Measurements from ENCODE around the gene PRXL2B. TPM values are rescaled to one million over a fixed set of nuclear protein-coding genes. Genes with fewer than 3 reads are reported as not detected.
"Not testable (repeated sequence)": the region's sequence is repeated elsewhere in the genome, so short reads cannot be mapped to it uniquely, and the experiment has no call there.

The PRXL2B gene
- total and polyA plus RNA-seq, 2 experiments from 2014 or later, result 25.5 to 44.0 TPM

GRCh38 chr1:2569060-2569459 lies 17.5 kb upstream of the PRXL2B start (continued):
- TF ChIP-seq ZNF331 (CRISPR knock-in tag; IDR thresholded peaks at IDR 0.05; ENCODE audit: low read depth) (no peak), STAT1 (IDR thresholded peaks at IDR 0.05; ENCODE audit: unreplicated experiment) (no peak), CTCF (conservative IDR thresholded peaks at IDR 0.05; ENCODE audit: low read depth in 2 of 2) (no peak), POLR2AphosphoS5 (IDR thresholded peaks at IDR 0.05; ENCODE audit: low read depth) (no peak), ETS1 (IDR thresholded peaks at IDR 0.05) (no peak), JUNB (IDR thresholded peaks at IDR 0.05; ENCODE audit: unreplicated experiment) (no peak), ZNF114 (CRISPR knock-in tag; IDR thresholded peaks at IDR 0.05) (no peak), NANOG (IDR thresholded peaks at IDR 0.05; ENCODE audit: borderline replicate concordance) (no peak)

- not testable (repeated sequence) for H3K36me3 Mint-ChIP-seq (ENCODE audit: low read depth); H3K36me3 ChIP-seq (ENCODE audit: insufficient read depth); H3K4me1 ChIP-seq (ENCODE audit: insufficient read depth); H3K27ac ChIP-seq (ENCODE audit: low read depth); H3K27ac Mint-ChIP-seq; H3K79me2 ChIP-seq (replicated peaks; ENCODE audit: insufficient read depth); DNase-seq (ENCODE audit: low spot score); H3K4me3 Mint-ChIP-seq; H3K4me2 ChIP-seq; H3K27me3 ChIP-seq (ENCODE audit: insufficient read depth); H3K9me2 ChIP-seq (ENCODE audit: insufficient read depth); H3F3A ChIP-seq (replicated peaks; ENCODE audit: low read depth); H4K20me1 ChIP-seq (replicated peaks; ENCODE audit: insufficient read depth); H3K4me1 Mint-ChIP-seq; ATAC-seq; H2AFZ ChIP-seq; H3K4me3 ChIP-seq
- Mint-ChIP-seq H3K27me3 (ENCODE audit: insufficient read depth, low read depth, poor library complexity) (peaks cover 11% of the 10 kb centered on the region), H3K9me3 (peaks cover 13% of the 10 kb centered on the region)
These were observed 16.9 kb upstream of the PRXL2B start for GRCh38 chr1:2569703-2570102.

GRCh38 chr1:2570332-2570731 lies 16.2 kb upstream of the PRXL2B start:
- no peak overlapping the region for H3K4me3 Mint-ChIP-seq
- H4K20me1 ChIP-seq (replicated peaks; ENCODE audit: insufficient read depth), result no peaks in the 10 kb centered on the region
- H3K36me3 Mint-ChIP-seq (ENCODE audit: low read depth), result no peaks in the 10 kb centered on the region
- no peak overlapping the region for H3K27ac ChIP-seq (ENCODE audit: low read depth)
- H2AFZ ChIP-seq, result no peak overlapping the region
- 0 out of 2 replicates have a peak, but pooled peaks cover 5% of the 10 kb centered on the region for H3K9me2 ChIP-seq (ENCODE audit: insufficient read depth)
- no peak overlapping the region for H3K4me2 ChIP-seq
- H3K27me3 ChIP-seq (ENCODE audit: insufficient read depth), result no peaks in the 10 kb centered on the region
- no peaks in the 10 kb centered on the region for H3K4me1 ChIP-seq (ENCODE audit: insufficient read depth)
- TF ChIP-seq ZNF462 (CRISPR knock-in tag; IDR thresholded peaks at IDR 0.05), result no peak
- no peak for TF ChIP-seq EZH2 (IDR thresholded peaks at IDR 0.05; ENCODE audit: low read depth, unreplicated experiment)
- TF ChIP-seq ETS1 (IDR thresholded peaks at IDR 0.05), result no peak
- no peak for TF ChIP-seq JUNB (IDR thresholded peaks at IDR 0.05; ENCODE audit: unreplicated experiment)
- ATAC-seq (no peak), DNase-seq (ENCODE audit: low spot score) (no peak)
- peaks cover 11% of the 10 kb centered on the region for H3K27me3 Mint-ChIP-seq (ENCODE audit: insufficient read depth, low read depth, poor library complexity)
- no peaks in the 10 kb centered on the region for H3F3A ChIP-seq (replicated peaks; ENCODE audit: low read depth)
- H3K27ac Mint-ChIP-seq, result no peak overlapping the region
- no peaks in the 10 kb centered on the region for H3K79me2 ChIP-seq (replicated peaks; ENCODE audit: insufficient read depth)
- no peaks in the 10 kb centered on the region for H3K4me1 Mint-ChIP-seq
- no peak overlapping the region for H3K4me3 ChIP-seq
- peaks cover 13% of the 10 kb centered on the region for H3K9me3 Mint-ChIP-seq
- no peaks in the 10 kb centered on the region for H3K36me3 ChIP-seq (ENCODE audit: insufficient read depth)
